ENCODE data around the gene UGT1A5. TPM values are rescaled to one million over a fixed set of nuclear protein-coding genes. Genes with fewer than 3 reads are reported as not detected.

Gene UGT1A5
- total and polyA plus RNA-seq, 2 of the 4 experiments (the other 2 are of a cell fraction), result not detected

GRCh38 chr2:233807966-233808935 is 95.5 kb downstream of the UGT1A5 start:
- 73% methylated on average over 2 of the region's 10 CpGs; no CpG with 5 or more reads in 1 of the 2 experiments for WGBS, 2 experiments (ENCODE audit: extremely low coverage in 2 of 2, insufficient read length in 1 of 2)
- no peak for TF ChIP-seq CHD1 (IDR thresholded peaks at IDR 0.05; ENCODE audit: low read depth, low read length)
- no peak for TF ChIP-seq FOS (IDR thresholded peaks at IDR 0.05; ENCODE audit: low read depth, low read length)

More at GRCh38 chr2:233807966-233808935, 95.5 kb downstream of the UGT1A5 start:
- Histone ChIP-seq H3K9me1 (ENCODE audit: insufficient read depth, low read length) (no peaks in the 10 kb centered on the region), H2AK5ac (ENCODE audit: low read depth, low read length) (no peak overlapping the region), H2BK15ac (ENCODE audit: low read depth, low read length) (no peak overlapping the region), H2AFZ (replicated peaks; ENCODE audit: low read length, poor library complexity) (no peak overlapping the region), H3K27ac (ENCODE audit: insufficient read depth, low read length) (no peak overlapping the region), H3K14ac (replicated peaks; ENCODE audit: low read depth, low read length) (no peak overlapping the region), H2AK9ac (replicated peaks; ENCODE audit: low read depth, low read length, poor library complexity) (no peak overlapping the region), H3K4me1 (ENCODE audit: control insufficient read depth, insufficient read depth, low read length) (no peaks in the 10 kb centered on the region), H3K9me3 (ENCODE audit: control insufficient read depth, insufficient read depth, low read length) (no peaks in the 10 kb centered on the region), H3K23ac (ENCODE audit: low read depth, low read length) (no peak overlapping the region), H4K8ac (ENCODE audit: low read depth in 2 of 2, low read length in 2 of 2) (no peak overlapping the region), H3K36me3 (ENCODE audit: control insufficient read depth, insufficient read depth, low read length) (no peaks in the 10 kb centered on the region), H3K56ac (ENCODE audit: extremely low read depth, insufficient read depth, low read length) (no peak overlapping the region), H2BK20ac (ENCODE audit: low read depth, low read length) (no peak overlapping the region), H3K79me1 (ENCODE audit: low read depth in 1 of 2, low read length in 2 of 2) (no peaks in the 10 kb centered on the region), H3K4me2 (ENCODE audit: low read depth, low read length) (no peak overlapping the region), H3K18ac (ENCODE audit: low read depth, low read length) (no peak overlapping the region), H2BK5ac (ENCODE audit: low read depth, low read length, poor library complexity, severe bottlenecking) (no peak overlapping the region), H3K4me3 (ENCODE audit: insufficient read depth, low read depth, low read length) (no peak overlapping the region), H4K5ac (ENCODE audit: low read depth, low read length) (no peak overlapping the region), H3K4ac (ENCODE audit: low read depth, low read length) (no peak overlapping the region), H2BK120ac (ENCODE audit: low read depth, low read length) (no peak overlapping the region), H4K91ac (ENCODE audit: insufficient read depth, low read depth, low read length) (no peak overlapping the region), H3K27me3 (ENCODE audit: control insufficient read depth, insufficient read depth, low read length) (peaks cover 39% of the 10 kb centered on the region), H4K20me1 (ENCODE audit: insufficient read depth, low read length) (no peaks in the 10 kb centered on the region), H3K9ac (ENCODE audit: low read depth, low read length) (no peak overlapping the region)
- in situ Hi-C loops (cut with MboI; ENCODE audit: low sequenced_read_pairs), result no loop called here
- POLR2A ChIA-PET (ENCODE audit: unreplicated experiment), result no interaction called here
- no TSS peak for BruUV-seq (replicated peaks)
- dilution Hi-C loops (cut with HindIII; ENCODE audit: low sequenced_read_pairs, unreplicated experiment), result no loop called here
- no peak for DNase-seq
- CTCF ChIA-PET, result no interaction called here
- intact Hi-C loops (cut with micrococcal nuclease), result no loop called here
- ATAC-seq (ENCODE audit: low read depth), result no peak
